GM12892 (cell line): Measurements from ENCODE around the gene ARID1B.

ENCODE experiments used
- DNase-seq: peaks from one replicate; pipeline ENCODE4 v3.0.0; 2011; ENCODE audit not compliant: insufficient read length
- FAIRE-seq: peaks from 2 replicates; lab custom pipeline; 2011; peaks lifted over from hg19 to GRCh38; lab: Jason Lieb, UNC
- POLR2A ChIP-seq: IDR thresholded peaks from 2 replicates; pipeline ENCODE4 v1.6.1; 2011; ENCODE audit warnings: low read depth, low read length, control low read depth
- POLR2AphosphoS5 ChIP-seq: IDR thresholded peaks from 2 replicates; pipeline ENCODE4 v1.6.1; 2011; ENCODE audit warnings: low read depth, low read length, control low read depth
- TAF1 ChIP-seq: IDR thresholded peaks from 2 replicates; pipeline ENCODE4 v1.6.1; 2011; ENCODE audit warnings: low read depth, mild to moderate bottlenecking, control low read depth, low read length, borderline replicate concordance

The ARID1B gene

DNA sequence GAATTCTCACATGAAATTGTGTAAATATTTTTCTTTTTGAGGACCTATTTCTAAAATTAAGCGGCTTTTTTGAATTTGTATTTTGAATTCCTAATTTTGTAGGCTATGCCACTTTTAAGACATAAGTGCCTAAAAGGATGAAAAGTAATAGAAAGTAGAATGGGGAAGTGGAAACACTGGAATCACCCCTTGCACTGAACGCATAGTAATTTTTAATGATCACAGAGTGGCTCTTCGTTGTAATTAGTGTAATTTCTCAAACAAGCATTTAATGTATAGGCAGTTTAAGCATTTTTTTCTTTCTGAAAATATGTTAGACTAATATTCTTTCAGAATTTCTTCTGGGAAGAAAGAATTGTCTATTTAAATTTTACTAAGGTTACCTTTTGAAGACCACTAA lies 73.2 kb downstream of the ARID1B start:
- FAIRE-seq: no peak
- TF ChIP-seq POLR2AphosphoS5 (no peak), TAF1 (no peak), POLR2A (no peak)

GRCh38 chr6:156851454-156851921 lies 74.3 kb downstream of the ARID1B start:
- FAIRE-seq: peak; percentile 66
- DNase-seq: no peak
- no peak for TF ChIP-seq TAF1
- no peak for TF ChIP-seq POLR2AphosphoS5
- no peak for TF ChIP-seq POLR2A

More for the DNA sequence above, 73.2 kb downstream of the ARID1B start:
- no peak for DNase-seq

- no peak for TF ChIP-seq TAF1
- no peak for TF ChIP-seq POLR2AphosphoS5
- TF ChIP-seq POLR2A: no peak
- DNase-seq (no peak), FAIRE-seq (no peak)
Observed at GRCh38 chr6:156852147-156852857, 75.1 kb downstream of the ARID1B start.

DNA sequence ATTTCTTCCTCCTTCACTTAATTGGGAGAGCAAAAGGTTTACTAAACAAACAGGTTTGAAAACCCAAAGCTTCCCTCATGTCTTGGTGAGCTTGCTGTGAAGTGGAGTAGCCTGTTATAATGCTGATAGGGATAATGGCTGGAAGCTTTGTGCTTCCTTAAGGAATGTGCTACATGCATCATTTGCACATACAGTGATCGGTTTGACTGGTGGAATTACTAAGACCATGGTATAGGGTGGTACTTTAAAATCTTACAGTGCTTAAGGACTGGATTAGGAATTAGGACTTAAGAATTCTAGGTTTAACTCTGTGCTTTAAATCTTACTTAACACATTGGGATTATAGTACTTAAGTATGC lies 75.7 kb downstream of the ARID1B start:
- DNase-seq: no peak
- TF ChIP-seq TAF1: no peak
- no peak for TF ChIP-seq POLR2AphosphoS5
- TF ChIP-seq POLR2A: no peak
- no peak for FAIRE-seq

GRCh38 chr6:156853733-156854132 lies 76.6 kb downstream of the ARID1B start:
- FAIRE-seq: no peak
- TF ChIP-seq TAF1: no peak
- no peak for TF ChIP-seq POLR2AphosphoS5
- no peak for TF ChIP-seq POLR2A
- no peak for DNase-seq

- TF ChIP-seq TAF1 (no peak), POLR2AphosphoS5 (no peak), POLR2A (no peak)
- no peak for FAIRE-seq
- no peak for DNase-seq
Observed at GRCh38 chr6:156854466-156855161, 77.4 kb downstream of the ARID1B start.

DNA sequence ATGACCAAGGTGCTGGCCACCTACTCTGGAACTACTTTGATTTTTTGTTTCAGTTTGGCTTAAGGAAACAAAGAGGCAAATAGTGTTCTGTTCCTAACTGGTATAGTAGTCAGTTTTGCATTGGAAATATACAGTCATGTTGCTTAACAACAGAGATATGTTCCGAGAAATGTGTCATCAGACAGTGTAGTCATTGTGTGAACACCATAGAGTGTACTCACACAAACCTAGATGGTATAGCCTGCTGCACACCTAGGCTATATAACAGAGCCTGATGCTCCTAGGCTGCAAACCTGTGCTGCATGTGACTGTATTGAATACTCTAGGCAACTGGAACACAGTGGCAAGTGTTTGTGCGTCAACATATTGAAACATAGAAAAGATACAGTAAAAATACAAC lies 80.4 kb downstream of the ARID1B start:
- TF ChIP-seq POLR2A: no peak
- no peak for TF ChIP-seq TAF1
- DNase-seq (no peak), FAIRE-seq (peak; percentile 67)

GRCh38 chr6:156859686-156860085 lies 82.5 kb downstream of the ARID1B start:
- DNase-seq (no peak), FAIRE-seq (no peak)
- TF ChIP-seq POLR2A (no peak), TAF1 (no peak), POLR2AphosphoS5 (no peak)

DNA sequence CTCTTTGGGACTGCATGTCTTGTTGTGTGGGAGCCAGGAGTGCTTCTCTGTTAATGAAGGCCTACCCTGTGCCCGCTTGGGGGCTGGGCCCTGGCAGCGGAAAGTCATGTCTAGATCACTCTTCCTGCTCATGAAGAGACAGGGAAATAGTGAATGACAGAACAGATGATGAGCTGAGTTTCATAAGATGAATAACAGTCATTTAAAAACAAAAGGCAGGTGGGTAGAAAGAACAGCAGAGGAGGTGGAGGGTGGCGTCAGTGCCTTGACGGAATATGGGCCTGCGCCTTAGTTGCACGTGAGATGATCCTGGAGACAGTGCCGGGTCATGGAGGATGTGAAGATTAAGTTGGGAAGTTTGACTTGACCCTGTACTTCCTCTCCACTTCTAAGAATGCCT lies 85.5 kb downstream of the ARID1B start:
- DNase-seq (no peak), FAIRE-seq (no peak)
- TF ChIP-seq POLR2A (no peak), TAF1 (no peak), POLR2AphosphoS5 (no peak)

- TF ChIP-seq TAF1 (no peak), POLR2AphosphoS5 (no peak), POLR2A (no peak)
- FAIRE-seq: no peak
Observed at GRCh38 chr6:156863504-156863903, 86.3 kb downstream of the ARID1B start.

GRCh38 chr6:156864557-156864956 lies 87.4 kb downstream of the ARID1B start:
- FAIRE-seq (peak; percentile 56), DNase-seq (no peak)
- TF ChIP-seq TAF1 (no peak), POLR2AphosphoS5 (no peak), POLR2A (no peak)

More at GRCh38 chr6:156863504-156863903, 86.3 kb downstream of the ARID1B start:
- no peak for DNase-seq
